GM21390 (cell line): ENCODE data around the gene SPATA31A7.
"Not testable (repeated sequence)": the region's sequence is repeated elsewhere in the genome, so short reads cannot be mapped to it uniquely, and the experiment has no call there.

Experiments used
- ATAC-seq: cut with Tn5 transposase; IDR thresholded peaks from one replicate; pipeline ENCODE4 v1.9.1; 2021; ENCODE audit not compliant: unreplicated experiment

Gene SPATA31A7

GRCh38 chr9:61189736-61190135, at the start of gene SPATA31A7:
SPATA31A7 (plus strand) TSS chr9:61190036; CDS start chr9:61190065, 29 bp downstream.
- ATAC-seq = not testable (repeated sequence)

- ATAC-seq = not testable (repeated sequence)
Observed at GRCh38 chr9:61226438-61226837, 36.6 kb downstream of the SPATA31A7 start.
